SK-N-DZ (cell line): ENCODE data around the gene ADIG. TPM values are rescaled to one million over a fixed set of nuclear protein-coding genes. Genes with fewer than 3 reads are reported as not detected.

Experiments used
- DNase-seq: peaks from one replicate; pipeline ENCODE4 v3.0.0-alpha.2; 2015; ENCODE audit warnings: low spot score
- polyA plus RNA-seq, 2 experiments: library from polyadenylated mRNA; depleted of rRNA; stranded (reverse); fragments of >200 nt; gene quantifications; 2 replicates each; pipeline ENCODE4 v1.2.3, GENCODE V29; 2014

Gene ADIG
- polyA plus RNA-seq (2014; cell fraction: cytosol; rRNA removed), result not detected in 2 replicates
- not detected in 2 replicates for polyA plus RNA-seq (2014; cell fraction: nucleus; rRNA removed)

- DNase-seq, result no peak
Measured at GRCh38 chr20:38581013-38581412, at the start of gene ADIG. TSS of gene ADIG (plus strand) at chr20:38581197. CDS start at chr20:38581251, 54 bp downstream.

GRCh38 chr20:38534756-38535155, 46.2 kb upstream of the ADIG start:
- no peak for DNase-seq

GRCh38 chr20:38536310-38536709, 44.7 kb upstream of the ADIG start:
- no peak for DNase-seq

- DNase-seq, result no peak
Measured at GRCh38 chr20:38537176-38537575, 43.8 kb upstream of the ADIG start.

GRCh38 chr20:38538789-38539188, 42.2 kb upstream of the ADIG start:
- no peak for DNase-seq

GRCh38 chr20:38543014-38543906, 37.7 kb upstream of the ADIG start:
- peak; percentile 82 for DNase-seq

GRCh38 chr20:38545771-38546170, 35.2 kb upstream of the ADIG start:
- peak; percentile 96 for DNase-seq

- no peak for DNase-seq
Measured at GRCh38 chr20:38547288-38548085, 33.5 kb upstream of the ADIG start.

- DNase-seq, result no peak
Measured at GRCh38 chr20:38548356-38549083, 32.5 kb upstream of the ADIG start.

GRCh38 chr20:38550274-38550673, 30.7 kb upstream of the ADIG start:
- DNase-seq, result no peak

- DNase-seq, result no peak
Measured at GRCh38 chr20:38551056-38551626, 29.9 kb upstream of the ADIG start.

- DNase-seq, result no peak
Measured at GRCh38 chr20:38554986-38555385, 26.0 kb upstream of the ADIG start.

- DNase-seq, result no peak
Measured at GRCh38 chr20:38555395-38555794, 25.6 kb upstream of the ADIG start.

- DNase-seq, result no peak
Measured at GRCh38 chr20:38557174-38557573, 23.8 kb upstream of the ADIG start.

- DNase-seq, result no peak
Measured at GRCh38 chr20:38558596-38559360, 22.2 kb upstream of the ADIG start.

- DNase-seq, result no peak
Measured at GRCh38 chr20:38559764-38560163, 21.2 kb upstream of the ADIG start.

- no peak for DNase-seq
Measured at GRCh38 chr20:38563802-38564431, 17.1 kb upstream of the ADIG start.

- DNase-seq, result no peak
Measured at GRCh38 chr20:38564680-38565079, 16.3 kb upstream of the ADIG start.

GRCh38 chr20:38566036-38566598, 14.9 kb upstream of the ADIG start:
- no peak for DNase-seq
